ENCODE data around the gene KCNJ15. TPM values are rescaled to one million over a fixed set of nuclear protein-coding genes. Genes with fewer than 3 reads are reported as not detected.

KCNJ15 gene
- total and polyA plus RNA-seq, 2 of the 8 experiments (the other 6 are each of a cell fraction or from before 2014, with no cell fraction given), result under 0.01 TPM; not detected in 1

GRCh38 chr21:38294609-38295008, 37.8 kb downstream of the KCNJ15 start:
- ChIA-PET CTCF (ENCODE audit: partially characterized antibody) (interaction anchor here (1.0 to 1.1 kb wide), 3 partner anchors 9 to 58 kb away, joined by 3 to 5 read pairs (median 4); no protein-coding TSS in a partner anchor), POLR2A (ENCODE audit: partially characterized antibody) (no interaction called here)
- Histone ChIP-seq H3K18ac (ENCODE audit: extremely low read depth, low read length) (no peak overlapping the region), H2BK120ac (replicated peaks; ENCODE audit: low read depth, low read length) (no peak overlapping the region), H3K36me3 (ENCODE audit: control insufficient read depth in 2 of 4, insufficient read depth in 4 of 4, low read length in 3 of 4) (no peaks in the 10 kb centered on the region), H3K4me3 (ENCODE audit: extremely low read depth in 1 of 4, insufficient read depth in 2 of 4, low read depth in 3 of 4, low read length in 4 of 4) (no peak overlapping the region), H2BK12ac (ENCODE audit: low read depth, low read length) (no peak overlapping the region), H4K8ac (ENCODE audit: extremely low read depth, insufficient read depth, low read length) (no peak overlapping the region), H3K4me1 (replicated peaks in 1 of 4; ENCODE audit: control insufficient read depth in 3 of 4, insufficient read depth in 4 of 4, low read length in 3 of 4) (peaks cover 2 to 13% (median 4%) of the 10 kb centered on the region in 4 experiments), H3K23me2 (ENCODE audit: low read depth, low read length) (no peaks in the 10 kb centered on the region), H3K9me3 (ENCODE audit: insufficient read depth in 2 of 2, low read depth in 1 of 2, low read length in 1 of 2) (no peaks in the 10 kb centered on the region), H3K79me2 (ENCODE audit: control insufficient read depth in 1 of 2, insufficient read depth in 2 of 2, low read length in 2 of 2) (no peaks in the 10 kb centered on the region), H4K91ac (replicated peaks; ENCODE audit: insufficient read length, low read length) (no peak overlapping the region), H2BK5ac (ENCODE audit: low read depth, low read length) (no peak overlapping the region), H3K79me1 (ENCODE audit: low read depth, low read length) (no peaks in the 10 kb centered on the region), H3K56ac (replicated peaks; ENCODE audit: insufficient read length, low read depth, low read length) (no peak overlapping the region), H3K9ac (replicated peaks in 1 of 4; ENCODE audit: extremely low read depth in 1 of 4, low read depth in 3 of 4, low read length in 3 of 4) (no peak overlapping the region), H3K4me2 (ENCODE audit: insufficient read depth in 1 of 2, low read depth in 2 of 2, low read length in 2 of 2) (no peak overlapping the region), H3K4ac (replicated peaks; ENCODE audit: insufficient read length, low read depth, low read length) (no peak overlapping the region), H3K27ac (ENCODE audit: low read depth, low read length) (no peak overlapping the region), H2BK15ac (ENCODE audit: low read length) (no peak overlapping the region), H4K20me1 (replicated peaks in 1 of 2; ENCODE audit: control insufficient read depth in 1 of 2, insufficient read depth in 2 of 2, low read length in 2 of 2) (no peaks in the 10 kb centered on the region), H4K5ac (ENCODE audit: insufficient read length, low read depth, low read length) (no peak overlapping the region), H2AFZ (ENCODE audit: low read length) (no peak overlapping the region), H3K14ac (ENCODE audit: insufficient read length) (no peak overlapping the region), H3K23ac (ENCODE audit: insufficient read length) (no peak overlapping the region), H2BK20ac (ENCODE audit: low read length) (no peak overlapping the region), H3K27me3 (replicated peaks in 1 of 4; ENCODE audit: control insufficient read depth in 3 of 4, extremely low read depth in 1 of 4, insufficient read depth in 3 of 4, low read length in 3 of 4) (no peaks in the 10 kb centered on the region), H2AK5ac (ENCODE audit: low read depth, low read length) (no peak overlapping the region)
- 98% methylated on average over 2 of the region's 2 CpGs; no CpG with 5 or more reads in 1 of the 2 experiments for WGBS, 2 experiments (ENCODE audit: extremely low coverage in 1 of 2, insufficient coverage in 1 of 2, insufficient read length in 1 of 2, insufficient replicate concordance in 2 of 2, low coverage in 1 of 2, low lambda C conversion rate in 2 of 2, missing lambda C conversion rate in 1 of 2)
- no peak for DNase-seq (ENCODE audit: low read depth in 1 of 2, low spot score in 2 of 2)
- no peak for FAIRE-seq
- TF ChIP-seq TAF7 (optimal IDR thresholded peaks at IDR 0.05; ENCODE audit: borderline replicate concordance, low read depth, low read length) (no peak), TEAD4 (IDR thresholded peaks at IDR 0.05; ENCODE audit: low read depth, low read length) (no peak), SIX5 (IDR thresholded peaks at IDR 0.05; ENCODE audit: low read depth, low read length) (no peak), KDM1A (IDR thresholded peaks at IDR 0.05; ENCODE audit: borderline replicate concordance, low read length) (no peak), RXRA (IDR thresholded peaks at IDR 0.05; ENCODE audit: insufficient read depth, low read depth, low read length) (no peak)

All from H1 (cell line).